ENCODE measurements around the gene MAP3K10.

Gene MAP3K10

GRCh38 chr19:40193587-40193849, 2.3 kb downstream of the MAP3K10 start:
- DNase-seq (ENCODE audit: low read depth): no peak

GRCh38 chr19:40198272-40198990, 7.2 kb downstream of the MAP3K10 start:
- no peak for TF ChIP-seq CTCF (IDR thresholded peaks at IDR 0.05; ENCODE audit: insufficient read depth, low read depth, low read length, missing control alignments)
- DNase-seq (ENCODE audit: low read depth): no peak
- no peak overlapping the region for H3K4me3 ChIP-seq (ENCODE audit: low read depth, low read length)

More at GRCh38 chr19:40193587-40193849, 2.3 kb downstream of the MAP3K10 start:
- no peak for TF ChIP-seq CTCF (IDR thresholded peaks at IDR 0.05; ENCODE audit: insufficient read depth, low read depth, low read length, missing control alignments)
- H3K4me3 ChIP-seq (ENCODE audit: low read depth, low read length): no peak overlapping the region

GRCh38 chr19:40200341-40201099, 9.3 kb downstream of the MAP3K10 start:
- DNase-seq (ENCODE audit: low read depth): no peak
- H3K4me3 ChIP-seq (ENCODE audit: low read depth, low read length): no peak overlapping the region
- TF ChIP-seq CTCF (IDR thresholded peaks at IDR 0.05; ENCODE audit: insufficient read depth, low read depth, low read length, missing control alignments): no peak

GRCh38 chr19:40204381-40204780, 13.2 kb downstream of the MAP3K10 start:
- no peak for DNase-seq (ENCODE audit: low read depth)
- no peak for TF ChIP-seq CTCF (IDR thresholded peaks at IDR 0.05; ENCODE audit: insufficient read depth, low read depth, low read length, missing control alignments)
- no peak overlapping the region for H3K4me3 ChIP-seq (ENCODE audit: low read depth, low read length)

- no peak for TF ChIP-seq CTCF (IDR thresholded peaks at IDR 0.05; ENCODE audit: insufficient read depth, low read depth, low read length, missing control alignments)
- DNase-seq (ENCODE audit: low read depth): no peak
- no peak overlapping the region for H3K4me3 ChIP-seq (ENCODE audit: low read depth, low read length)
Observed at GRCh38 chr19:40205760-40206159, 14.5 kb downstream of the MAP3K10 start.

- DNase-seq (ENCODE audit: low read depth): no peak
- H3K4me3 ChIP-seq (ENCODE audit: low read depth, low read length): no peak overlapping the region
- TF ChIP-seq CTCF (IDR thresholded peaks at IDR 0.05; ENCODE audit: insufficient read depth, low read depth, low read length, missing control alignments): no peak
Observed at GRCh38 chr19:40208602-40209001, 17.4 kb downstream of the MAP3K10 start.

Measured in GM12865 (cell line).